Activated naive CD4-positive, alpha-beta T cell treated with anti-CD3 and anti-CD28 coated beads, Interleukin-2, amount 10 ng/mL, durations not matched to agents 7 days and 5 days (primary cell): Measurements from ENCODE around the gene CBX8.
A peak's percentile ranks its signal among the peaks of the same experiment; 100 is the strongest.

Source experiments
- CTCF ChIA-PET: fragments of 350-600 bp; sonication (Branson Sonifier 250); formaldehyde crosslinking; loops from one replicate; lab custom pipeline; 2021; ENCODE audit warnings: antibody characterized with exemption; lab: Charles Lee
- DNase-seq: peaks from one replicate; pipeline ENCODE4 v3.0.0-alpha.2; 2020
- H3K27ac Mint-ChIP-seq: one replicate; pipeline ENCODE4 v1.8.0; 2021; ENCODE audit warnings: mild to moderate bottlenecking, moderate library complexity, mixed read lengths
- H3K27me3 Mint-ChIP-seq: one replicate; pipeline ENCODE4 v1.8.0; 2021; ENCODE audit warnings: mild to moderate bottlenecking, mixed read lengths
- H3K36me3 Mint-ChIP-seq: one replicate; pipeline ENCODE4 v1.8.0; 2021; ENCODE audit warnings: mixed read lengths
- H3K4me1 Mint-ChIP-seq: one replicate; pipeline ENCODE4 v1.8.0; 2021; ENCODE audit warnings: mixed read lengths
- H3K4me3 Mint-ChIP-seq: one replicate; pipeline ENCODE4 v1.8.0; 2021; ENCODE audit warnings: mild to moderate bottlenecking, moderate library complexity, mixed read lengths
- H3K9me3 Mint-ChIP-seq: one replicate; pipeline ENCODE4 v1.8.0; 2021; ENCODE audit warnings: mixed read lengths

The CBX8 gene

GRCh38 chr17:79796763-79797491 is at the start of gene CBX8:
Gene CBX8 (minus strand): TSS chr17:79797077. CDS start chr17:79796998, 79 bp downstream.
- peaks cover 43% of the 10 kb centered on the region for H3K4me1 Mint-ChIP-seq
- DNase-seq: peak; percentile 100
- H3K27me3 Mint-ChIP-seq: peaks cover 90% of the 10 kb centered on the region
- CTCF ChIA-PET: interaction anchor here (0.7 to 1.9 kb wide), 6 partner anchors 13 to 45 kb away, joined by 3 to 7 read pairs (median 5); partner anchors contain the start of gene CBX4
- peaks cover 20% of the 10 kb centered on the region for H3K36me3 Mint-ChIP-seq
- H3K27ac Mint-ChIP-seq: peak within 1 kb of the TSS; percentile 86
- no peaks in the 10 kb centered on the region for H3K9me3 Mint-ChIP-seq
- H3K4me3 Mint-ChIP-seq: peak within 1 kb of the TSS; percentile 87

DNA sequence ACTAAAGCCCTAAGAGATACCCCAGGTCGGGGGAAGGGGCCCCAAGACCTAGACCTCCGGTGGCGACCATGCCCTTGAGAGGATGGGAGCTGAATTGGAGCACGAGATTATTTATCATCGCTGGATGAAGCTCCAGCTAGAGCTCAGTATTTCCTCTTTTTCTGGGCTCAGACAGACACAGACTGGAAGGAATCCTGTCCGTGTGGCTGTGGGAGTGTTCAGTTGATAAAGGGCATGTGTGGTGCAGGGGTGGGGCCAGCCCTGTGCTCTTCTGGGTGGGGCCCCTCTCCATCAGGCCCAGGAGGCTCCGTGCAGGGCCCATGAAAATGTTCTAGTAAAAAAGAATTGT is 48.7 kb upstream of the CBX8 start:
- Mint-ChIP-seq H3K4me1 (peaks cover 27% of the 10 kb centered on the region), H3K4me3 (no peak overlapping the region), H3K27me3 (peaks cover 99% of the 10 kb centered on the region), H3K9me3 (no peaks in the 10 kb centered on the region), H3K27ac (no peak overlapping the region), H3K36me3 (peaks cover 3% of the 10 kb centered on the region)
- no peak for DNase-seq
- CTCF ChIA-PET: interaction anchor here (0.6 to 4.1 kb wide), 7 partner anchors 24 to 125 kb away, joined by 3 to 15 read pairs (median 3); no protein-coding TSS in a partner anchor

GRCh38 chr17:79844869-79845600 is 48.2 kb upstream of the CBX8 start:
- peak; percentile 64 for DNase-seq
- Mint-ChIP-seq H3K27ac (no peak overlapping the region), H3K4me1 (peaks cover 31% of the 10 kb centered on the region), H3K27me3 (peaks cover 99% of the 10 kb centered on the region), H3K9me3 (no peaks in the 10 kb centered on the region), H3K4me3 (no peak overlapping the region), H3K36me3 (peaks cover 3% of the 10 kb centered on the region)
- CTCF ChIA-PET: interaction anchor here (0.5 to 4.1 kb wide), 9 partner anchors 10 to 126 kb away, joined by 3 to 15 read pairs (median 3); no protein-coding TSS in a partner anchor

DNA sequence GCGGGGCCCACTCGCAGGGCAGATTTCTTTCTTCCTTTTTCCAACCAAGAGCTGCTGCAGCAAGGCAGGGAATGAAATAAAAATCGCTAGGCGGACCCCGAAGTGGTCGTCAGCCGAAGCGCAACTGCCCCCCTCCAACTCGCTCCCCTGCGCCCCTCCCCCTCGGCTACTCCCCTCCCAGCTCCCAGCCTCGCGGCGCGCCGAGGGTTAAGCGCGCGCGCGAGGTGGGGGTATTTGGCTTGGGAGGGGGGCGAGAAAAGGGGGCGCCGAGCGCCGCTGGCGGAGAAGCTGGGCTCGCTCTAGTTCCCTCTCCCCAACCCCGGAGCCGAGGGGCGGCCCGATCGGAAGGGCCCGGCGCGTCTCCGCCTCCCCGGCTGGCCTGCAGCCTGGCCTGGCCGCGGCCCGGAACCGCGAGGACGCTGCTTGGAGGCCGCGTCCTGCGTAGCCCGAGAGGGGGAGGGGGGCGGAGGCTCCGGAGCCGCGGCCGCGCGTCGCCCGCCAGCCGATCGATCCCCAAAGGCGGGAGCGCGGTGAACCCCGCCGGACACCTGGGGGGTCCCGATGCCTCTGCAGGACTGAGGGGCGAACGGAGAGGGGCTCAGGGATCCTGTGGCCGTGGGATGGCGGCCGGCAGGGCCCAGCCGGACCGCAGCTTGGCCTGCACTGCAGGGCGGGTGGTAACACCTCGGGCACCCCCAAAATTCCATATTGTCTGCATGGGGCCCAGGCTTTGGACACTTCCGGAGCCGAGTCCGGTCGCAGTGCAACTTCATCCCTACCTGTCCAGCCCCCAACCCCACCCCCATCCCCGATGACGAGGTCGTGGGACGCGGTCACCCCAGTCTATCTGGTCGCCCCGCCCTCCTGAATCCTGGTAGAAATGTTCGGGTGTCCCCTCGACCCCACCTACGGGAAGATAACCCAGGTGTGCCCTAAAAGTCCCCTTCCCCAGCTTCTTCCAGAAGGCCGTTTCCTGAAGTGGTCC is 47.2 kb upstream of the CBX8 start:
- no peak for DNase-seq
- CTCF ChIA-PET: interaction anchor here (0.5 to 4.1 kb wide), 6 partner anchors 11 to 127 kb away, joined by 3 to 15 read pairs (median 3); no protein-coding TSS in a partner anchor
- H3K27me3 Mint-ChIP-seq: peaks cover 97% of the 10 kb centered on the region
- peaks cover 3% of the 10 kb centered on the region for H3K36me3 Mint-ChIP-seq
- peaks cover 34% of the 10 kb centered on the region for H3K4me1 Mint-ChIP-seq
- peak overlapping the region; percentile 66 for H3K4me3 Mint-ChIP-seq
- no peaks in the 10 kb centered on the region for H3K9me3 Mint-ChIP-seq
- H3K27ac Mint-ChIP-seq: peak overlapping the region; percentile 52

DNA sequence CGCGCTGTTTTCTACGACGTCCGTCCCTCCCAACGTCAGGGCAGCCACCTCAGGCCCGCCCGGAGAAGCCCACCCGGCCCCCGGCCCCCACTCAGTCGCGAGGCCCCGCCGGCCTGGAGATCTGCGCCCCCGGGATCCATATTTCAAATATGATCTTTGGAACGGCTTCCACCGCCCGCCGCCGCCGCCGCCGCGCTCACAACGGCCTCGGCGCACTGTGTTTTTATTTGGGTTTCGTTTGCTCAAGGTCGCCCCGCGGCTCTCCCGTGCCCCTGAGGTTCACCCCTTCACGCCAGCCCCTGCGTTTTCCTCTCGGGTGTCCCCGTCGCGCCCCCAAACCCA is 46.6 kb upstream of the CBX8 start:
- peak overlapping the region; percentile 66 for H3K4me3 Mint-ChIP-seq
- peak; percentile 50 for DNase-seq
- peak overlapping the region; percentile 52 for H3K27ac Mint-ChIP-seq
- CTCF ChIA-PET: interaction anchor here (1.0 to 4.5 kb wide), 4 partner anchors 29 to 54 kb away, joined by 3 to 27 read pairs (median 9); no protein-coding TSS in a partner anchor
- no peaks in the 10 kb centered on the region for H3K9me3 Mint-ChIP-seq
- peaks cover 3% of the 10 kb centered on the region for H3K36me3 Mint-ChIP-seq
- peaks cover 90% of the 10 kb centered on the region for H3K27me3 Mint-ChIP-seq
- peaks cover 34% of the 10 kb centered on the region for H3K4me1 Mint-ChIP-seq

- CTCF ChIA-PET: interaction anchor here (1.0 to 4.5 kb wide), 7 partner anchors 28 to 128 kb away, joined by 3 to 27 read pairs (median 5); no protein-coding TSS in a partner anchor
- H3K27ac Mint-ChIP-seq: peak overlapping the region; percentile 70
- no peaks in the 10 kb centered on the region for H3K9me3 Mint-ChIP-seq
- peaks cover 9% of the 10 kb centered on the region for H3K36me3 Mint-ChIP-seq
- H3K4me1 Mint-ChIP-seq: peaks cover 38% of the 10 kb centered on the region
- peak overlapping the region; percentile 41 for H3K4me3 Mint-ChIP-seq
- DNase-seq: peak; percentile 41
- H3K27me3 Mint-ChIP-seq: peaks cover 84% of the 10 kb centered on the region
These were observed 46.0 kb upstream of the CBX8 start for GRCh38 chr17:79842656-79843473.

DNA sequence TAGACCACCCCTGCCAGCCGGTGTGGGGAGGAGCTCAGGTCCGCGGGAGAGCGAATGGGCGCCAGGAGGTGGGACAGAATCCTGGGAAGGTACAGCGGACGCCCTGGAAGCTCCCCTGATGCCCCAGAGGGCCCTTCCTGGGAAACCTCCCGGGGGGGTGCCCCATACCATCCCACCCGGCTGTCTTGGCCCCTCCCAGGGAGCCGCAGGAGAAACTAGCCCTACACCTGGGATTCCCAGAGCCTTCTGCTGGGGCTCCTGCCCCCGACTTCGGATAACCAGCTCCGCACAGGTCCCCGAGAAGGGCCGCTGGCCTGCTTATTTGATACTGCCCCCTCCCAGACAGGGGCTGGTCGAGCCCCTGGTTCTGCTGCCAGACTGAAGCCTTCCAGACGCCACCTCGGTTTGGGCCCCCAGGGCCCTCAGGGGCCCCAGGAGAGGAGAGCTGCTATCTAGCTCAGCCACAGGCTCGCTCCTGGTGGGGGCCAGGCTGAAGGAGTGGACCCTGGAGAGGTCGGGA is 45.3 kb upstream of the CBX8 start:
- Mint-ChIP-seq H3K4me3 (peak overlapping the region; percentile 40), H3K27me3 (peaks cover 80% of the 10 kb centered on the region), H3K4me1 (peaks cover 41% of the 10 kb centered on the region), H3K9me3 (no peaks in the 10 kb centered on the region), H3K27ac (peak overlapping the region; percentile 83), H3K36me3 (peaks cover 12% of the 10 kb centered on the region)
- CTCF ChIA-PET: interaction anchor here (0.8 to 4.5 kb wide), 6 partner anchors 30 to 128 kb away, joined by 3 to 27 read pairs (median 10); partner anchors contain the start of gene CBX8
- DNase-seq: no peak

DNA sequence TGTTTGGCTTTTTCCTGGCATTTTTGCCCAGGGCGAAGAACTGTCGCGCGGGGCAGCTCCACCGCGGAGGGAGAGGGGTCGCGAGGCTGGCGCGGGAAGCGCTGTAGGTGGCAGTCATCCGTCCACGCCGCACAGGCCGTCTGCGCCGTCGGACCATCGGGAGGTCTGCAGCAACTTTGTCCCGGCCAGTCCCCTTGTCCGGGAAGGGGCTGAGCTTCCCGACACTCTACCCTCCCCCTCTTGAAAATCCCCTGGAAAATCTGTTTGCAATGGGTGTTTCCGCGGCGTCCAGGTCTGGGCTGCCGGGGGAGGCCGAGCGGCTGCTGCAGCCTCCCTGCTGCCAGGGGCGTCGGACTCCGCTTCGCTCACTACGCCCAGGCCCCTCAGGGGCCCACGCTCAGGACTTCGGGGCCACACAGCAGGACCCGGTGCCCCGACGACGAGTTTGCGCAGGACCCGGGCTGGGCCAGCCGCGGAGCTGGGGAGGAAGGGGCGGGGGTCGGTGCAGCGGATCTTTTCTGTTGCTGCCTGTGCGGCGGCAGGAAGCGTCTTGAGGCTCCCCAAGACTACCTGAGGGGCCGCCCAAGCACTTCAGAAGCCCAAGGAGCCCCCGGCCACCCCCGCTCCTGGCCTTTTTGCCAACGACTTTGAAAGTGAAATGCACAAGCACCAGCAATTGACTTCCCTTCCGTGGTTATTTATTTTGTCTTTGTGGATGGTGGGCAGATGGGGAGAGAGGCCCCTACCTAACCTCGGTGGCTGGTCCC is 44.7 kb upstream of the CBX8 start:
- Mint-ChIP-seq H3K9me3 (no peaks in the 10 kb centered on the region), H3K27ac (peak overlapping the region; percentile 83), H3K36me3 (peaks cover 15% of the 10 kb centered on the region), H3K4me3 (peak overlapping the region; percentile 40), H3K4me1 (peaks cover 47% of the 10 kb centered on the region), H3K27me3 (peaks cover 75% of the 10 kb centered on the region)
- peak; percentile 46 for DNase-seq
- CTCF ChIA-PET: interaction anchor here (0.7 to 4.5 kb wide), 8 partner anchors 30 to 129 kb away, joined by 3 to 27 read pairs (median 6); partner anchors contain the start of gene CBX8

- CTCF ChIA-PET: interaction anchor here (0.7 to 4.5 kb wide), 8 partner anchors 16 to 130 kb away, joined by 3 to 27 read pairs (median 5); no protein-coding TSS in a partner anchor
- peak overlapping the region; percentile 42 for H3K27ac Mint-ChIP-seq
- DNase-seq: no peak
These were observed 44.1 kb upstream of the CBX8 start for GRCh38 chr17:79840989-79841286.

DNA sequence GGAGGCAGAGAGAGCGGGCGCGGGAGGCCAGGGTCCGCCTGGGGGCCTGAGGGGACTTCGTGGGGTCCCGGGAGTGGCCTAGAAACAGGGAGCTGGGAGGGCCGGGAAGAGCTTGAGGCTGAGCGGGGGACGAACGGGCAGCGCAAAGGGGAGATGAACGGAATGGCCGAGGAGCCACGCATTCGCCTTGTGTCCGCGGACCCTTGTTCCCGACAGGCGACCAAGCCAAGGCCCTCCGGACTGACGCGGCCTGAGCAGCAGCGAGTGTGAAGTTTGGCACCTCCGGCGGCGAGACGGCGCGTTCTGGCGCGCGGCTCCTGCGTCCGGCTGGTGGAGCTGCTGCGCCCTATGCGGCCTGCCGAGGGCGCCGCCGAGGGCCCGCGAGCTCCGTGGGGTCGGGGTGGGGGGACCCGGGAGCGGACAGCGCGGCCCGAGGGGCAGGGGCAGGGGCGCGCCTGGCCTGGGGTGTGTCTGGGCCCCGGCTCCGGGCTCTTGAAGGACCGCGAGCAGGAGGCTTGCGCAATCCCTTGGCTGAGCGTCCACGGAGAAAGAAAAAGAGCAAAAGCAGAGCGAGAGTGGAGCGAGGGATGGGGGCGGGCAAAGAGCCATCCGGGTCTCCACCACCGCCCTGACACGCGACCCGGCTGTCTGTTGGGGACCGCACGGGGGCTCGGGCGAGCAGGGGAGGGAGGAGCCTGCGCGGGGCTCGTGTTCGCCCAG is 43.6 kb upstream of the CBX8 start:
- CTCF ChIA-PET: interaction anchor here (0.7 to 4.5 kb wide), 9 partner anchors 15 to 154 kb away, joined by 3 to 27 read pairs (median 5); no protein-coding TSS in a partner anchor
- Mint-ChIP-seq H3K9me3 (no peaks in the 10 kb centered on the region), H3K4me3 (peak overlapping the region; percentile 99), H3K27ac (peak overlapping the region; percentile 98), H3K36me3 (peaks cover 17% of the 10 kb centered on the region), H3K27me3 (peaks cover 64% of the 10 kb centered on the region), H3K4me1 (peaks cover 54% of the 10 kb centered on the region)
- DNase-seq: peak; percentile 48

More at GRCh38 chr17:79840989-79841286, 44.1 kb upstream of the CBX8 start:
- no peak overlapping the region for H3K4me3 Mint-ChIP-seq
- peaks cover 69% of the 10 kb centered on the region for H3K27me3 Mint-ChIP-seq
- H3K36me3 Mint-ChIP-seq: peaks cover 15% of the 10 kb centered on the region
- H3K4me1 Mint-ChIP-seq: peaks cover 52% of the 10 kb centered on the region
- no peaks in the 10 kb centered on the region for H3K9me3 Mint-ChIP-seq
